ENCODE measurements around the gene GNS. TPM values are rescaled to one million over a fixed set of nuclear protein-coding genes. Genes with fewer than 3 reads are reported as not detected.

Gene GNS
- total and polyA plus RNA-seq, 3 experiments from 2014 or later: 20.7 to 47.5 (median 21.1) TPM

- Histone ChIP-seq H3K27ac (ENCODE audit: low read depth, low read length) (no peak overlapping the region), H3K4me3 (ENCODE audit: low read length) (no peak overlapping the region), H3K4me1 (ENCODE audit: insufficient read depth, low read length) (no peaks in the 10 kb centered on the region), H3K36me3 (ENCODE audit: insufficient read depth, low read length) (peaks cover 28% of the 10 kb centered on the region), H3K9me3 (ENCODE audit: low read length) (no peaks in the 10 kb centered on the region), H3K27me3 (ENCODE audit: insufficient read depth, low read length, poor library complexity, severe bottlenecking) (no peaks in the 10 kb centered on the region)
- Mint-ChIP-seq H3K4me3 (no peak overlapping the region), H3K4me1 (peaks cover 3 to 11% (median 9%) of the 10 kb centered on the region in 3 donors), H3K9me3 (no peaks in the 10 kb centered on the region), H3K36me3 (peaks cover 19 to 93% (median 35%) of the 10 kb centered on the region in 3 donors), H3K27ac (no peak overlapping the region), H3K27me3 (no peaks in the 10 kb centered on the region)
- no peak for DNase-seq
- ChIA-PET CTCF (no interaction called here), POLR2A (no interaction called here)
Measured at GRCh38 chr12:64742416-64742815, 16.8 kb downstream of the GNS start.

GRCh38 chr12:64740646-64741045, 18.6 kb downstream of the GNS start:
- DNase-seq: no peak
- Histone ChIP-seq H3K36me3 (ENCODE audit: insufficient read depth, low read length) (peaks cover 34% of the 10 kb centered on the region), H3K9me3 (ENCODE audit: low read length) (no peaks in the 10 kb centered on the region), H3K27ac (ENCODE audit: low read depth, low read length) (no peak overlapping the region), H3K4me1 (ENCODE audit: insufficient read depth, low read length) (no peaks in the 10 kb centered on the region), H3K4me3 (ENCODE audit: low read length) (no peak overlapping the region), H3K27me3 (ENCODE audit: insufficient read depth, low read length, poor library complexity, severe bottlenecking) (no peaks in the 10 kb centered on the region)
- no peaks in the 10 kb centered on the region for H3K27me3 Mint-ChIP-seq
- H3K27ac Mint-ChIP-seq: no peak overlapping the region
- peaks cover 30 to 95% (median 42%) of the 10 kb centered on the region in 3 donors for H3K36me3 Mint-ChIP-seq
- ChIA-PET CTCF (no interaction called here), POLR2A (no interaction called here)
- no peaks in the 10 kb centered on the region for H3K9me3 Mint-ChIP-seq
- H3K4me1 Mint-ChIP-seq: peaks cover 6 to 15% (median 12%) of the 10 kb centered on the region in 3 donors
- no peak overlapping the region for H3K4me3 Mint-ChIP-seq

GRCh38 chr12:64739778-64740177, 19.4 kb downstream of the GNS start:
- POLR2A ChIA-PET: no interaction called here
- Mint-ChIP-seq H3K9me3 (no peaks in the 10 kb centered on the region), H3K27ac (peak overlapping the region in 1 of 8 donors; percentile 5), H3K4me1 (peaks cover 6 to 15% (median 12%) of the 10 kb centered on the region in 3 donors), H3K36me3 (peaks cover 30 to 95% (median 38%) of the 10 kb centered on the region in 3 donors), H3K4me3 (no peak overlapping the region), H3K27me3 (no peaks in the 10 kb centered on the region)
- Histone ChIP-seq H3K36me3 (ENCODE audit: insufficient read depth, low read length) (peaks cover 30% of the 10 kb centered on the region), H3K9me3 (ENCODE audit: low read length) (no peaks in the 10 kb centered on the region), H3K4me3 (ENCODE audit: low read length) (no peak overlapping the region), H3K4me1 (ENCODE audit: insufficient read depth, low read length) (no peaks in the 10 kb centered on the region), H3K27me3 (ENCODE audit: insufficient read depth, low read length, poor library complexity, severe bottlenecking) (no peaks in the 10 kb centered on the region), H3K27ac (ENCODE audit: low read depth, low read length) (no peak overlapping the region)
- CTCF ChIA-PET: interaction anchor here (1.5 kb wide), 1 partner anchor 11 kb away, joined by 4 read pairs; no protein-coding TSS in a partner anchor
- no peak for DNase-seq

- Histone ChIP-seq H3K27me3 (ENCODE audit: insufficient read depth, low read length, poor library complexity, severe bottlenecking) (no peaks in the 10 kb centered on the region), H3K4me1 (ENCODE audit: insufficient read depth, low read length) (no peaks in the 10 kb centered on the region), H3K36me3 (ENCODE audit: insufficient read depth, low read length) (peaks cover 13% of the 10 kb centered on the region), H3K27ac (ENCODE audit: low read depth, low read length) (no peak overlapping the region), H3K9me3 (ENCODE audit: low read length) (no peaks in the 10 kb centered on the region), H3K4me3 (ENCODE audit: low read length) (no peak overlapping the region)
- Mint-ChIP-seq H3K27ac (peak overlapping the region in 7 of 8 donors; percentile 14 to 82 (median 69)), H3K36me3 (peaks cover 30 to 90% (median 47%) of the 10 kb centered on the region in 3 donors), H3K4me1 (peaks cover 6 to 15% (median 12%) of the 10 kb centered on the region in 3 donors), H3K9me3 (no peaks in the 10 kb centered on the region), H3K27me3 (no peaks in the 10 kb centered on the region), H3K4me3 (no peak overlapping the region)
- CTCF ChIA-PET: interaction anchor here (1.0 kb wide), 1 partner anchor 43 kb away, joined by 3 read pairs; no protein-coding TSS in a partner anchor
- DNase-seq: no peak
- POLR2A ChIA-PET: no interaction called here
Measured at GRCh38 chr12:64737539-64737938, 21.7 kb downstream of the GNS start.

- POLR2A ChIA-PET: no interaction called here
- H3K27ac ChIP-seq (ENCODE audit: low read depth, low read length): no peak overlapping the region
- CTCF ChIA-PET: interaction anchor here (1.0 kb wide), 1 partner anchor 42 kb away, joined by 3 read pairs; no protein-coding TSS in a partner anchor
- Mint-ChIP-seq H3K4me1 (peaks cover 6 to 15% (median 12%) of the 10 kb centered on the region in 3 donors), H3K36me3 (peaks cover 30 to 82% (median 44%) of the 10 kb centered on the region in 3 donors), H3K9me3 (no peaks in the 10 kb centered on the region), H3K27me3 (no peaks in the 10 kb centered on the region), H3K27ac (peak overlapping the region in 3 of 8 donors; percentile 14 to 82 (median 75)), H3K4me3 (no peak overlapping the region)
- DNase-seq: no peak
- H3K4me3 ChIP-seq (ENCODE audit: low read length): no peak overlapping the region
- peaks cover 13% of the 10 kb centered on the region for H3K36me3 ChIP-seq (ENCODE audit: insufficient read depth, low read length)
- H3K4me1 ChIP-seq (ENCODE audit: insufficient read depth, low read length): no peaks in the 10 kb centered on the region
- no peaks in the 10 kb centered on the region for H3K27me3 ChIP-seq (ENCODE audit: insufficient read depth, low read length, poor library complexity, severe bottlenecking)
- H3K9me3 ChIP-seq (ENCODE audit: low read length): no peaks in the 10 kb centered on the region
Measured at GRCh38 chr12:64736771-64737170, 22.4 kb downstream of the GNS start.

- Mint-ChIP-seq H3K4me3 (no peak overlapping the region), H3K27ac (no peak overlapping the region), H3K4me1 (peaks cover 17 to 27% (median 23%) of the 10 kb centered on the region in 3 donors), H3K36me3 (peaks cover 30 to 74% (median 39%) of the 10 kb centered on the region in 3 donors), H3K27me3 (no peaks in the 10 kb centered on the region), H3K9me3 (no peaks in the 10 kb centered on the region)
- no peak for DNase-seq
- ChIA-PET POLR2A (no interaction called here), CTCF (interaction anchor here (1.7 to 2.8 kb wide), 2 partner anchors 9 to 186 kb away, joined by 4 to 9 read pairs; no protein-coding TSS in a partner anchor)
- Histone ChIP-seq H3K27me3 (ENCODE audit: insufficient read depth, low read length, poor library complexity, severe bottlenecking) (no peaks in the 10 kb centered on the region), H3K4me3 (ENCODE audit: low read length) (no peak overlapping the region), H3K9me3 (ENCODE audit: low read length) (no peaks in the 10 kb centered on the region), H3K27ac (ENCODE audit: low read depth, low read length) (no peak overlapping the region), H3K4me1 (ENCODE audit: insufficient read depth, low read length) (peaks cover 10% of the 10 kb centered on the region), H3K36me3 (ENCODE audit: insufficient read depth, low read length) (peaks cover 13% of the 10 kb centered on the region)
Measured at GRCh38 chr12:64735442-64735841, 23.8 kb downstream of the GNS start.

- Mint-ChIP-seq H3K4me1 (peaks cover 24 to 32% (median 29%) of the 10 kb centered on the region in 3 donors), H3K36me3 (peaks cover 18 to 59% (median 37%) of the 10 kb centered on the region in 3 donors), H3K27ac (peak overlapping the region in 3 of 8 donors; percentile 15 to 36 (median 21)), H3K27me3 (no peaks in the 10 kb centered on the region), H3K9me3 (no peaks in the 10 kb centered on the region), H3K4me3 (no peak overlapping the region)
- POLR2A ChIA-PET: no interaction called here
- Histone ChIP-seq H3K9me3 (ENCODE audit: low read length) (no peaks in the 10 kb centered on the region), H3K27me3 (ENCODE audit: insufficient read depth, low read length, poor library complexity, severe bottlenecking) (no peaks in the 10 kb centered on the region), H3K27ac (ENCODE audit: low read depth, low read length) (no peak overlapping the region), H3K4me3 (ENCODE audit: low read length) (no peak overlapping the region), H3K36me3 (ENCODE audit: insufficient read depth, low read length) (peaks cover 6% of the 10 kb centered on the region), H3K4me1 (ENCODE audit: insufficient read depth, low read length) (peaks cover 17% of the 10 kb centered on the region)
- no peak for DNase-seq
- CTCF ChIA-PET: interaction anchor here (0.9 to 2.8 kb wide), 3 partner anchors 18 to 184 kb away, joined by 3 to 9 read pairs (median 3); no protein-coding TSS in a partner anchor
Measured at GRCh38 chr12:64733857-64734256, 25.3 kb downstream of the GNS start.

GRCh38 chr12:64731683-64732082, 27.5 kb downstream of the GNS start:
- H3K4me1 ChIP-seq (ENCODE audit: insufficient read depth, low read length): peaks cover 17% of the 10 kb centered on the region
- POLR2A ChIA-PET: no interaction called here
- H3K27me3 ChIP-seq (ENCODE audit: insufficient read depth, low read length, poor library complexity, severe bottlenecking): no peaks in the 10 kb centered on the region
- peaks cover 7 to 51% (median 32%) of the 10 kb centered on the region in 3 donors for H3K36me3 Mint-ChIP-seq
- H3K27me3 Mint-ChIP-seq: no peaks in the 10 kb centered on the region
- peaks cover 6% of the 10 kb centered on the region for H3K36me3 ChIP-seq (ENCODE audit: insufficient read depth, low read length)
- H3K27ac Mint-ChIP-seq: peak overlapping the region in 5 of 8 donors; percentile 43 to 95 (median 94)
- H3K9me3 Mint-ChIP-seq: no peaks in the 10 kb centered on the region
- H3K9me3 ChIP-seq (ENCODE audit: low read length): no peaks in the 10 kb centered on the region
- H3K4me3 Mint-ChIP-seq: no peak overlapping the region
- no peak overlapping the region for H3K4me3 ChIP-seq (ENCODE audit: low read length)
- no peak for DNase-seq
- H3K4me1 Mint-ChIP-seq: peaks cover 21 to 23% (median 21%) of the 10 kb centered on the region in 3 donors
- no peak overlapping the region for H3K27ac ChIP-seq (ENCODE audit: low read depth, low read length)
- CTCF ChIA-PET: no interaction called here
